Measurements from ENCODE around the gene MAX. TPM values are rescaled to one million over a fixed set of nuclear protein-coding genes. Genes with fewer than 3 reads are reported as not detected.
"Not testable (repeated sequence)": the region's sequence is repeated elsewhere in the genome, so short reads cannot be mapped to it uniquely, and the experiment has no call there.

MAX gene
- total RNA-seq, 1 experiment from 2014 or later: 83.6 TPM

DNA sequence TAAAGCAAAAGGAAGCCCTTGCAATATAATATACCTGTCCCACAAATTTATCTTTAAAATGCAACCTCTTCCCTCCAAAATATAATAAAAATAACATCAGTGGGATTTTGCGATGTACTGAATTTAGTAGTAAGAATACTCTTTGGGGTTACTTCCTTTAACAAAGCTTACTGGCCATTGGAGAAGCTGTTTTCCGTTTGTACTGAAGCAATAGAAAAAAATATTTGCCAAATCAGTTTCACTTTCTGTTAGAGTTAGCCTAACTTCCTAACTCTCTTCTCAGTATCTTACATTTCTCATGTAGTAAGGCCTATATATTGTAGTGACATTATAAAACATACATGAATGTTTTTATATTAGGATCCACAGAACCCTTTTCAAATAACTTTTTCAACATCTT, 3.7 kb downstream of the MAX start:
- H3K27ac Mint-ChIP-seq (ENCODE audit: unreplicated experiment): no peak overlapping the region
- peaks cover 12% of the 10 kb centered on the region for H3K4me1 Mint-ChIP-seq (ENCODE audit: low read depth, unreplicated experiment)
- TF ChIP-seq, protein P1, sequence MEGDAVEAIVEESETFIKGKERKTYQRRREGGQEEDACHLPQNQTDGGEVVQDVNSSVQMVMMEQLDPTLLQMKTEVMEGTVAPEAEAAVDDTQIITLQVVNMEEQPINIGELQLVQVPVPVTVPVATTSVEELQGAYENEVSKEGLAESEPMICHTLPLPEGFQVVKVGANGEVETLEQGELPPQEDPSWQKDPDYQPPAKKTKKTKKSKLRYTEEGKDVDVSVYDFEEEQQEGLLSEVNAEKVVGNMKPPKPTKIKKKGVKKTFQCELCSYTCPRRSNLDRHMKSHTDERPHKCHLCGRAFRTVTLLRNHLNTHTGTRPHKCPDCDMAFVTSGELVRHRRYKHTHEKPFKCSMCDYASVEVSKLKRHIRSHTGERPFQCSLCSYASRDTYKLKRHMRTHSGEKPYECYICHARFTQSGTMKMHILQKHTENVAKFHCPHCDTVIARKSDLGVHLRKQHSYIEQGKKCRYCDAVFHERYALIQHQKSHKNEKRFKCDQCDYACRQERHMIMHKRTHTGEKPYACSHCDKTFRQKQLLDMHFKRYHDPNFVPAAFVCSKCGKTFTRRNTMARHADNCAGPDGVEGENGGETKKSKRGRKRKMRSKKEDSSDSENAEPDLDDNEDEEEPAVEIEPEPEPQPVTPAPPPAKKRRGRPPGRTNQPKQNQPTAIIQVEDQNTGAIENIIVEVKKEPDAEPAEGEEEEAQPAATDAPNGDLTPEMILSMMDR (IDR thresholded peaks at IDR 0.05; ENCODE audit: unreplicated experiment): no peak
- BruUV-seq (replicated peaks): no TSS peak
- CTCF ChIA-PET: no interaction called here
- no peak for DNase-seq
- H3K4me3 Mint-ChIP-seq (ENCODE audit: low read depth, unreplicated experiment): no peak overlapping the region
- H3K36me3 Mint-ChIP-seq (ENCODE audit: insufficient read depth, unreplicated experiment): peaks cover 31% of the 10 kb centered on the region
- intact Hi-C loops (cut with micrococcal nuclease; ENCODE audit: unreplicated experiment): no loop called here
- no peaks in the 10 kb centered on the region for H3K9me3 Mint-ChIP-seq (ENCODE audit: low read depth, unreplicated experiment)
- H3K27me3 Mint-ChIP-seq (ENCODE audit: unreplicated experiment): no peaks in the 10 kb centered on the region

DNA sequence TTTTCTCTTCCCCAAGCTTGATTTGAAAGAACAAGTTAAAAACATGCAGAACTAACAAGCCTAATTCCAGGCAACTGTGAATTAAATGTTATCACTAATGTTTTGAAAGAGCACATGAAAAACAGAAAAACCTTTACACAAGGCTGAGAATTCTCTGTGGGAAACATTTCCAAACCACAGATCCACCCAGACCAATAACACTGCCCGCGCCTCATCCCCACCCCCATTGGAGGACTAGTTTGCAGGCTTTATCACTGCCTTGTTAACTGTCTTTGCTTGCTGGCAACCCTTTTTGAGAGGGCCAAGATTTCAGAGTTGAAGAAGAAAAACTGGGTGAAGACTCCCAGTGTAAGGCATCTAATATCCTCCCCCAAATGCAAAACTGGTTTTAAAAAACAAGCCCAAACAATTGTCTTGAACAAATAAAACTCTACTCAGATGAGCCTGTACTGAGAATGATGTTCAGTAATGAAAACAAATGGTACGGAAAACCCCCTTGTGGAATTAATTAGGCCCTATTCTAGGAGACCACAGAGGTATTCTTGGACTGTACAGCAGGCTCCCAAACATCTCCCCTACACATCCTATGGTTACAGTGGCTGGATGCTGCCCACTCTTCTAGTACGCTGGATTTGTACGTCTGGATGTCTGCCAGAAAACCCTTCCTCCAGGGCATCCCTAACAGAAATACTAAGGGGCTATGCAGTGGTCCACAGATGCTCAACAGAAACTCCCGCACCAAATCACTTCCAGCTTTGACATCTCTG, 5.8 kb downstream of the MAX start:
- H3K9me3 Mint-ChIP-seq (ENCODE audit: low read depth, unreplicated experiment): no peaks in the 10 kb centered on the region

DNA sequence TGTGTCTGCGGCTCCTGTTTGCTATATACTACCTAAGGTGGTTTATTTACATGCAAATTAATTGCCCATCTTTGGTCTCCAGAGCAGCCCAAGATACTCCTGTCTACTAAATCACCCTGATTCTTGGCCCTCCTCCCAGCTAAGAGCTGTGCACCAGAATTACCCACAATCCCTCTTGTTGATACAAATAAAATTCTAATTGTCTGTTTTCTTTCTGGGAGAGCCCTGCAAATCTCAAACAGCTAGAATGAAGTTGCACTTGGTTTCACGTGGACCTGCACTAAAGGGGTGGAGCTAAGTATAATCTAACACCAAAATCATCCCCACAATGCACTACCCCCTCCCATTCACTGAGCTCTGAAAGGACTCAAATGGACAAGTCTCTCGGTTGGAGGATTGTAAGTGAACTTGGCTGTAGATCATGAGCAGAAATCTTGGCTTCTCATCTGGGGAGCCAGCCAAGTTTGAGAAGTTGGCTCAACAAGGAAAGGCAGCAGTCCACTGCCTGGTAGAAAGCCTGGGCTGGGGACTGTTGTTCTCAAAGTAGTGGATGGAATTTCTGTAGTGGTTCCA, 6.6 kb downstream of the MAX start:
- Mint-ChIP-seq H3K9me3 (ENCODE audit: low read depth, unreplicated experiment) (no peaks in the 10 kb centered on the region), H3K27me3 (ENCODE audit: unreplicated experiment) (no peaks in the 10 kb centered on the region), H3K27ac (ENCODE audit: unreplicated experiment) (no peak overlapping the region), H3K4me3 (ENCODE audit: low read depth, unreplicated experiment) (no peak overlapping the region), H3K36me3 (ENCODE audit: insufficient read depth, unreplicated experiment) (peaks cover 6% of the 10 kb centered on the region), H3K4me1 (ENCODE audit: low read depth, unreplicated experiment) (peaks cover 6% of the 10 kb centered on the region)
- CTCF ChIA-PET: interaction anchor here (0.5 kb wide), 1 partner anchor 143 kb away, joined by 4 read pairs; no protein-coding TSS in a partner anchor
- intact Hi-C loops (cut with micrococcal nuclease; ENCODE audit: unreplicated experiment): no loop called here
- TF ChIP-seq, protein P1 (IDR thresholded peaks at IDR 0.05; ENCODE audit: unreplicated experiment): no peak
- DNase-seq: no peak
- BruUV-seq (replicated peaks): no TSS peak

More for the DNA sequence above, 5.8 kb downstream of the MAX start:
- DNase-seq: no peak
- H3K27me3 Mint-ChIP-seq (ENCODE audit: unreplicated experiment): no peaks in the 10 kb centered on the region
- H3K4me1 Mint-ChIP-seq (ENCODE audit: low read depth, unreplicated experiment): peaks cover 12% of the 10 kb centered on the region
- TF ChIP-seq, protein P1 (IDR thresholded peaks at IDR 0.05; ENCODE audit: unreplicated experiment): no peak
- no peak overlapping the region for H3K4me3 Mint-ChIP-seq (ENCODE audit: low read depth, unreplicated experiment)
- intact Hi-C loops (cut with micrococcal nuclease; ENCODE audit: unreplicated experiment): no loop called here
- no TSS peak for BruUV-seq (replicated peaks)
- H3K27ac Mint-ChIP-seq (ENCODE audit: unreplicated experiment): no peak overlapping the region
- H3K36me3 Mint-ChIP-seq (ENCODE audit: insufficient read depth, unreplicated experiment): peaks cover 13% of the 10 kb centered on the region
- CTCF ChIA-PET: no interaction called here

DNA sequence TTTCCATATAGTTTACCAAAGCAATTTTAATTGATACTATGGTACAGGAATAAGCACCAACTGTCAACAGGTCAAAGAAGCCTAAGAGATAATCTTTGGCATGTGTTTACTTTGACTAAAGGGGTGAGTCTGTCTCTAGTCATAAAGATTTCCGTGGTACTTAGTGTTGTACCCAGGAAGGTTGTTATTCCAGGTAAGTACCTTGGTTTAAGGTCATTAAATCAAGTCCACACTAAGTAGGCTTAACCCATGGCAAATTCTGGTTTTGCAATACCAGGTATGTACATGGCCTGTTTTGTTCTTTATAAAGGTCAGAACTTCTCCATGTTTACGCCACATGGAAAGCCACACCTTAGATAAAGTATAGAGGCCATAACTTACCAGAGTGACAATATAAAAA, 10.0 kb downstream of the MAX start:
- H3K4me1 Mint-ChIP-seq (ENCODE audit: low read depth, unreplicated experiment): no peaks in the 10 kb centered on the region
- H3K4me3 Mint-ChIP-seq (ENCODE audit: low read depth, unreplicated experiment): no peak overlapping the region
- H3K27ac Mint-ChIP-seq (ENCODE audit: unreplicated experiment): no peak overlapping the region
- no TSS peak for BruUV-seq (replicated peaks)
- peaks cover 7% of the 10 kb centered on the region for H3K36me3 Mint-ChIP-seq (ENCODE audit: insufficient read depth, unreplicated experiment)
- H3K27me3 Mint-ChIP-seq (ENCODE audit: unreplicated experiment): no peaks in the 10 kb centered on the region
- TF ChIP-seq, protein P1 (IDR thresholded peaks at IDR 0.05; ENCODE audit: unreplicated experiment): no peak
- intact Hi-C loops (cut with micrococcal nuclease; ENCODE audit: unreplicated experiment): no loop called here
- no peaks in the 10 kb centered on the region for H3K9me3 Mint-ChIP-seq (ENCODE audit: low read depth, unreplicated experiment)
- no peak for DNase-seq
- CTCF ChIA-PET: no interaction called here

DNA sequence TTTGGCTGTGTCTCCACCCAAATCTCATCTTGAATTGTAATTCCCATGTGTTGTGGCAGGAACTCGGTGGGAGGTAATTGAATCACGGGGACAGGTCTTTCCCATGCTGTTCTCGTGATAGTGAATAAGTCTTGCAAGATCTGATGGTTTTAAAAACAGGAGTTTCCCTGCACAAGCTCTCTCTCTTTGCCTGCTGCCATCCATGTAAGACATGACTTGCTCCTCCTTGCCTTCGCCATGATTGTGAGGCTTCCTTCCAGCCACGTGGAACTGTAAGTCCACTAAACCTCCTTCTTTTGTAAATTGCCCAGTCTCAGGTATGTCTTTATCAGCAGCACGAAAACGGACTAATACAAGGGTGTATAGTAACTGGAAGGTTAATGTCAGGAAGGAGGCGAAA, 14.5 kb downstream of the MAX start:
- H3K4me3 Mint-ChIP-seq (ENCODE audit: low read depth, unreplicated experiment); DNase-seq; CTCF ChIA-PET; intact Hi-C loops (cut with micrococcal nuclease; ENCODE audit: unreplicated experiment); H3K4me1 Mint-ChIP-seq (ENCODE audit: low read depth, unreplicated experiment); BruUV-seq (replicated peaks); H3K27ac Mint-ChIP-seq (ENCODE audit: unreplicated experiment); H3K27me3 Mint-ChIP-seq (ENCODE audit: unreplicated experiment); H3K9me3 Mint-ChIP-seq (ENCODE audit: low read depth, unreplicated experiment): not testable (repeated sequence)
- H3K36me3 Mint-ChIP-seq (ENCODE audit: insufficient read depth, unreplicated experiment): peaks cover 29% of the 10 kb centered on the region

DNA sequence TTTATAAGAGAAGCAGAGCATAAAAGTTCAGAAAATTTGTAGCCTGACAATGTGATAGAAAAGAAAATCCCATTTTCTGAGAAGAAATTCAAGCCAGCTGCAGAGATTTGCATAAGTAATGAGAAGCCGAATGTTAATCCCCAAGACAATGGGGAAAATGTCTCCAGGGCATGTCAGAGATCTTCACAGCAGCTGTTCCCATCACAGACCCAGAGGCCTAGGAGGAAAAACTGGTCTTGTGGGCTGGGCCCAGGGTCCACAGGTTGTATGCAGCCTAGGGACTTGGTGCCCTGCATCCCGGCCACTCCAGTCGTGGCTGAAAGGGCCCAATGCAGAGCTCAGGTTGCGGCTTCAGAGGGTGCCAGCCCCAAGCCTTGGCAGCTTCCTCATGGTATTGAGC, 15.6 kb downstream of the MAX start:
- H3K4me3 Mint-ChIP-seq (ENCODE audit: low read depth, unreplicated experiment); H3K27me3 Mint-ChIP-seq (ENCODE audit: unreplicated experiment); DNase-seq; intact Hi-C loops (cut with micrococcal nuclease; ENCODE audit: unreplicated experiment); CTCF ChIA-PET; H3K9me3 Mint-ChIP-seq (ENCODE audit: low read depth, unreplicated experiment); H3K4me1 Mint-ChIP-seq (ENCODE audit: low read depth, unreplicated experiment); H3K27ac Mint-ChIP-seq (ENCODE audit: unreplicated experiment); BruUV-seq (replicated peaks): not testable (repeated sequence)
- H3K36me3 Mint-ChIP-seq (ENCODE audit: insufficient read depth, unreplicated experiment): peaks cover 35% of the 10 kb centered on the region
